HFF-Myc (cell line): Measurements from ENCODE around the gene RPL3.
A peak's percentile ranks its signal among the peaks of the same experiment; 100 is the strongest.

Experiments used
- DNase-seq: peaks from one replicate; pipeline ENCODE4 v3.0.0-alpha.2; 2011; ENCODE audit warnings: low read depth; ENCODE audit errors: extremely low read depth
- H3K4me3 ChIP-seq: replicated peaks from 2 replicates; pipeline ENCODE4 v1.5.1; 2011; ENCODE audit warnings: low read depth, mild to moderate bottlenecking, control low read depth, low read length
- CTCF ChIP-seq: IDR thresholded peaks from 2 replicates; pipeline ENCODE4 v1.5.1; 2012; ENCODE audit warnings: mild to moderate bottlenecking, low read depth, low read length, control low read depth; ENCODE audit errors: missing control alignments

RPL3 gene

GRCh38 chr22:39309881-39310714 is 9.3 kb downstream of the RPL3 start:
- no peak for TF ChIP-seq CTCF
- H3K4me3 ChIP-seq: no peak overlapping the region
- DNase-seq: no peak

GRCh38 chr22:39309364-39309861 is 10.0 kb downstream of the RPL3 start:
- no peak for DNase-seq
- no peak overlapping the region for H3K4me3 ChIP-seq
- peak; percentile 14 for TF ChIP-seq CTCF

GRCh38 chr22:39308614-39309363 is 10.6 kb downstream of the RPL3 start:
- peak; percentile 78 for DNase-seq

GRCh38 chr22:39306456-39307361 is 12.7 kb downstream of the RPL3 start:
- no peak overlapping the region for H3K4me3 ChIP-seq
- TF ChIP-seq CTCF: peak; percentile 41
- no peak for DNase-seq

More at GRCh38 chr22:39308614-39309363, 10.6 kb downstream of the RPL3 start:
- TF ChIP-seq CTCF: peak; percentile 3
- H3K4me3 ChIP-seq: no peak overlapping the region

GRCh38 chr22:39303892-39304671 is 15.3 kb downstream of the RPL3 start:
- TF ChIP-seq CTCF: no peak
- DNase-seq: no peak
- H3K4me3 ChIP-seq: no peak overlapping the region
